Glomerular endothelial cell (primary cell): ENCODE results near the gene MTHFD1L. TPM values are rescaled to one million over a fixed set of nuclear protein-coding genes. Genes with fewer than 3 reads are reported as not detected.

Experiments
- DNase-seq: peaks from one replicate; pipeline ENCODE4 v3.0.0-alpha.2; 2011; ENCODE audit warnings: low read depth, low spot score; ENCODE audit errors: extremely low read depth
- total RNA-seq: library from RNA; depleted of rRNA; stranded (reverse); fragments of >200 nt; gene quantifications from 2 replicates; pipeline ENCODE4 v1.2.3, GENCODE V29; 2015

Gene MTHFD1L
- total RNA-seq, 1 donor from 2014 or later: 40.5 TPM

GRCh38 chr6:151012321-151013294, 147.1 kb downstream of the MTHFD1L start:
- no peak for DNase-seq

GRCh38 chr6:151014404-151015100, 149.1 kb downstream of the MTHFD1L start:
- DNase-seq: no peak

GRCh38 chr6:151015101-151015700, 149.7 kb downstream of the MTHFD1L start:
- DNase-seq: no peak

GRCh38 chr6:151016107-151016506, 150.6 kb downstream of the MTHFD1L start:
- DNase-seq: no peak

GRCh38 chr6:151018046-151018445, 152.5 kb downstream of the MTHFD1L start:
- DNase-seq: no peak

GRCh38 chr6:151018911-151019782, 153.6 kb downstream of the MTHFD1L start:
- DNase-seq: no peak

GRCh38 chr6:151021896-151022295, 156.4 kb downstream of the MTHFD1L start:
- no peak for DNase-seq

- no peak for DNase-seq
Observed at GRCh38 chr6:151022492-151022891, 157.0 kb downstream of the MTHFD1L start.

- no peak for DNase-seq
Observed at GRCh38 chr6:151023342-151023741, 157.8 kb downstream of the MTHFD1L start.

GRCh38 chr6:151024597-151024996, 159.1 kb downstream of the MTHFD1L start:
- no peak for DNase-seq

GRCh38 chr6:151025076-151025475, 159.6 kb downstream of the MTHFD1L start:
- no peak for DNase-seq

GRCh38 chr6:151026041-151026663, 160.7 kb downstream of the MTHFD1L start:
- no peak for DNase-seq

- no peak for DNase-seq
Observed at GRCh38 chr6:151027295-151027747, 161.8 kb downstream of the MTHFD1L start.

GRCh38 chr6:151027936-151028838, 162.7 kb downstream of the MTHFD1L start:
- DNase-seq: no peak

- DNase-seq: no peak
Observed at GRCh38 chr6:151029970-151030369, 164.5 kb downstream of the MTHFD1L start.

- DNase-seq: no peak
Observed at GRCh38 chr6:151032034-151032433, 166.5 kb downstream of the MTHFD1L start.

GRCh38 chr6:151034825-151035781, 169.6 kb downstream of the MTHFD1L start:
- no peak for DNase-seq
